H1 (cell line): ENCODE results near the gene CAPNS1.

Experiments
- CEBPB ChIP-seq: IDR thresholded peaks from 2 replicates; pipeline ENCODE4 v1.6.1; 2012; ENCODE audit warnings: low read depth, low read length
- CHD2 ChIP-seq: IDR thresholded peaks from 2 replicates; pipeline ENCODE4 v1.6.1; 2012; ENCODE audit warnings: low read length, improper control_type of control experiment
- CTCF ChIP-seq, 3 experiments: IDR thresholded peaks; 1 replicate in 2 of 3; 2 replicates in 1 of 3; pipeline versions ENCODE4 v1.5.1 to v1.6.1; 2011; ENCODE audit warnings: low read length in 3 of 3, mild to moderate bottlenecking in 3 of 3, inconsistent platforms in 2 of 3, low read depth in 1 of 3, moderate library complexity in 1 of 3; ENCODE audit not compliant: insufficient read depth in 1 of 3; ENCODE audit errors: control extremely low read depth in 1 of 3
- GTF2F1 ChIP-seq: IDR thresholded peaks from 2 replicates; pipeline ENCODE4 v1.6.1; 2012; ENCODE audit warnings: low read depth, low read length, improper control_type of control experiment, borderline replicate concordance
- TF ChIP-seq, protein P1 (sequence below): IDR thresholded peaks from 2 replicates; pipeline ENCODE4 v1.6.1; 2012; ENCODE audit warnings: inconsistent platforms

- TF ChIP-seq CHD2 = no peak
- TF ChIP-seq, protein P1, sequence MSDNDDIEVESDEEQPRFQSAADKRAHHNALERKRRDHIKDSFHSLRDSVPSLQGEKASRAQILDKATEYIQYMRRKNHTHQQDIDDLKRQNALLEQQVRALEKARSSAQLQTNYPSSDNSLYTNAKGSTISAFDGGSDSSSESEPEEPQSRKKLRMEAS = no peak
- no peak for TF ChIP-seq GTF2F1
- no peak for TF ChIP-seq CTCF (IDR thresholded peaks at IDR 0.05; ENCODE audit: control extremely low read depth in 1 of 3, insufficient read depth in 1 of 3, low read depth in 1 of 3, low read length in 3 of 3)
- TF ChIP-seq CEBPB = no peak
Measured at GRCh38 chr19:36093687-36094086, 46.2 kb upstream of the CAPNS1 start.
